NT2/D1 (cell line): ENCODE data around the gene CRB1.
A peak's percentile ranks its signal among the peaks of the same experiment; 100 is the strongest.
"Not testable (repeated sequence)": the region's sequence is repeated elsewhere in the genome, so short reads cannot be mapped to it uniquely, and the experiment has no call there.

ENCODE experiments used
- DNase-seq: peaks from one replicate; pipeline ENCODE4 v3.0.0-alpha.2; 2011; ENCODE audit warnings: low read depth, low spot score
- H3K27me3 ChIP-seq: 2 replicates; pipeline ENCODE4 v1.6.0; 2011; ENCODE audit warnings: mild to moderate bottlenecking; ENCODE audit not compliant: insufficient read length, insufficient read depth
- H3K36me3 ChIP-seq: 2 replicates; pipeline ENCODE4 v1.6.1; 2011; ENCODE audit warnings: mild to moderate bottlenecking, low read length, mixed read lengths; ENCODE audit not compliant: insufficient read depth, insufficient read length
- H3K4me1 ChIP-seq: 2 replicates; pipeline ENCODE4 v1.5.1; 2011; ENCODE audit not compliant: insufficient read depth, insufficient read length
- H3K4me3 ChIP-seq: 2 replicates; pipeline ENCODE4 v1.5.1; 2011; ENCODE audit warnings: low read depth; ENCODE audit not compliant: insufficient read length
- H3K9ac ChIP-seq: 2 replicates; pipeline ENCODE4 v1.6.0; 2011; ENCODE audit warnings: low read depth; ENCODE audit not compliant: insufficient read length
- H3K9me3 ChIP-seq: 2 replicates; pipeline ENCODE4 v1.5.1; 2011; ENCODE audit warnings: mild to moderate bottlenecking, low read length; ENCODE audit not compliant: insufficient read depth
- SUZ12 ChIP-seq: IDR thresholded peaks from 2 replicates; pipeline ENCODE4 v1.6.1; 2011; ENCODE audit not compliant: insufficient read length, insufficient read depth; ENCODE audit errors: extremely low read depth
- YY1 ChIP-seq: IDR thresholded peaks from 2 replicates; pipeline ENCODE4 v1.6.1; 2011; ENCODE audit not compliant: insufficient read length, insufficient read depth
- ZNF274 ChIP-seq: IDR thresholded peaks from 2 replicates; pipeline ENCODE4 v1.6.1; 2011; ENCODE audit warnings: mild to moderate bottlenecking, low read depth, low read length

The CRB1 gene

GRCh38 chr1:197486946-197487345 is 218.9 kb downstream of the CRB1 start:
- no peaks in the 10 kb centered on the region for H3K9me3 ChIP-seq
- H3K4me3 ChIP-seq = no peak overlapping the region
- no peaks in the 10 kb centered on the region for H3K4me1 ChIP-seq
- TF ChIP-seq SUZ12 (no peak), YY1 (no peak)
- no peaks in the 10 kb centered on the region for H3K27me3 ChIP-seq
- no peak overlapping the region for H3K9ac ChIP-seq
- no peaks in the 10 kb centered on the region for H3K36me3 ChIP-seq
- no peak for DNase-seq

DNA sequence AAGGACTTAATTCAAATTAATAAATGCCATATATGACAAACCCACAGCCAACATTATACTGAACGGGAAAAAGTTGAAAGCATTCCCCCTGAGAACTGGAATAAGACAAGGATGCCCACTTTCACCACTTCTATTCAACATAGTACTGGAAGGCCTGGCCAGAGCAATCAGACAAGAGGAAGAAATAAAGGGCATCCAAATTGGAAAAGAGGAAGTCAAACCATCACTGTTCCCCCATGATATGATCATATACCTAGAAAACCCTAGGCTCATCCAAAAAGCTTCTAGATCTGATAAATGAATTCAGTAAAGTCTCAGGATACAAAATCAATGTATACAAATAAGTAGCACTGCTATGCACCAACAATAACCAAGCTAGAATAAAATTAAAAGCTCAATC is 223.5 kb downstream of the CRB1 start:
- H3K4me3 ChIP-seq, H3K36me3 ChIP-seq, H3K27me3 ChIP-seq, H3K9ac ChIP-seq, H3K9me3 ChIP-seq, H3K4me1 ChIP-seq, DNase-seq: not testable (repeated sequence)

DNA sequence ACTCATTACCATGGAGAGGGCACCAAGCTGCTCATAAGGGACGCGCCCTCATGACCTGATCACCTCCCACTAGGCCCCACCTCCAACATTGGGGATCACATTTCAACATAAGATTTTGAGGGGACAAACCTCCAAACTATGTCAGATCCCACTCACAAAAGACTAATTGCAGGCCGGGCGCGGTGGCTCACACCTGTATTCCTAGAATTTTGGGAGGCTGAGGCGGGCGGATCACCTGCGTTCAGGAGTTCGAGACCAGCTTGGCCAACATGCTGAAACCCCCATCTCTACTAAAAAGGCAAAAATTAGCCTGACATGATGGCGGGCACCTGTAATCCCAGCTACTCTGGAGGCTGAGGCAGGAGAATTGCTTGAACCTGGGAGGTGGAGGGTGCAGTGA is 228.7 kb downstream of the CRB1 start:
- TF ChIP-seq SUZ12 (no peak), ZNF274 (no peak), YY1 (no peak)
- no peaks in the 10 kb centered on the region for H3K9me3 ChIP-seq
- H3K36me3 ChIP-seq = no peaks in the 10 kb centered on the region
- no peak overlapping the region for H3K9ac ChIP-seq
- H3K27me3 ChIP-seq = no peaks in the 10 kb centered on the region
- no peaks in the 10 kb centered on the region for H3K4me1 ChIP-seq
- H3K4me3 ChIP-seq = no peak overlapping the region
- DNase-seq = no peak

DNA sequence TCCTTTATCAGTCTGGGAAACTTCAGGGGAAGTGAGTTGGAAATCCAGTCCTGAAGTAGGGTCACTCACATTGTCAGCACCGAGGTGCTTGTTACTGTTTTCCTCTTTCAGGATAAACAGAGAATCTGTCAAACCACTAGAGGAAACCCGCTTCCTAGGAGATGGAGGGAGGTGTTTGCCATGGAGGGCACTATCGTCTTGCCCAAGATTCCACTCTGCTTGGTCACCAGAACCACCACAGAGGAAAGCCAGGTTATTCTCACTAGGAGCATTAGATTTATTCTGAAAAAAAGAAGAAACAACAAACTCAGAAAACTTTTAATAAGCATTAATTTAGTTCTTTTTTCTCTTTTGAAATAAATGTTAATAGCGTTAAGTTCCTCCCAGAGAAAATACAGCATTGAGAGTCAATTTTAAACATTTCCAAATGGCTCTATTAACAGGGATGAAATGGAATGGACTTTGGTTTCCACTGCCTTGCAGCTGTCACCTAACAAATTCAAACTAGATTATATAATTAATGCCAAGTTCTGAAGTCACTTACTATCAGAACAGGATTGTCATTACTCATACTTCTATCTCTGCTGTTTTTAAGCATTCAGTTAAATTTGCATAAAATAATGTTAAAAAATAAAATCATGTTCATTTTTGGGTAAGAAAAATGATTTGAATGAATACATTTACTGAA is 242.8 kb downstream of the CRB1 start:
- no peak overlapping the region for H3K4me3 ChIP-seq
- no peak for TF ChIP-seq YY1
- no peak for TF ChIP-seq SUZ12
- DNase-seq = no peak
- H3K4me1 ChIP-seq = no peaks in the 10 kb centered on the region
- H3K9ac ChIP-seq = no peak overlapping the region
- H3K9me3 ChIP-seq = no peaks in the 10 kb centered on the region
- H3K36me3 ChIP-seq = peaks cover 3% of the 10 kb centered on the region
- no peaks in the 10 kb centered on the region for H3K27me3 ChIP-seq

- TF ChIP-seq ZNF274 (no peak), SUZ12 (no peak), YY1 (no peak)
- DNase-seq = no peak
- no peaks in the 10 kb centered on the region for H3K9me3 ChIP-seq
Observed at GRCh38 chr1:197515421-197515820, 247.4 kb downstream of the CRB1 start.

GRCh38 chr1:197519741-197520334 is 251.8 kb downstream of the CRB1 start:
- Histone ChIP-seq H3K9me3 (no peaks in the 10 kb centered on the region), H3K36me3 (no peaks in the 10 kb centered on the region), H3K27me3 (no peaks in the 10 kb centered on the region), H3K4me3 (no peak overlapping the region), H3K9ac (no peak overlapping the region), H3K4me1 (no peaks in the 10 kb centered on the region)
- TF ChIP-seq YY1 (no peak), ZNF274 (no peak), SUZ12 (no peak)
- DNase-seq = no peak

More at GRCh38 chr1:197515421-197515820, 247.4 kb downstream of the CRB1 start:
- H3K9ac ChIP-seq = no peak overlapping the region
- H3K27me3 ChIP-seq = no peaks in the 10 kb centered on the region
- no peaks in the 10 kb centered on the region for H3K4me1 ChIP-seq
- peaks cover 2% of the 10 kb centered on the region for H3K36me3 ChIP-seq
- no peak overlapping the region for H3K4me3 ChIP-seq

- Histone ChIP-seq H3K4me3 (no peak overlapping the region), H3K9me3 (no peaks in the 10 kb centered on the region), H3K4me1 (no peaks in the 10 kb centered on the region), H3K36me3 (no peaks in the 10 kb centered on the region), H3K27me3 (no peaks in the 10 kb centered on the region), H3K9ac (no peak overlapping the region)
- no peak for TF ChIP-seq SUZ12
- no peak for TF ChIP-seq ZNF274
- TF ChIP-seq YY1 = no peak
- DNase-seq = peak; percentile 27
Observed at GRCh38 chr1:197521118-197521739, 253.2 kb downstream of the CRB1 start.
